GM06990 (cell line): ENCODE data around the gene WIPF1.

Experiments used
- DNase-seq: peaks from one replicate; pipeline ENCODE4 v3.0.0-alpha.2; 2011; ENCODE audit not compliant: insufficient read length; ENCODE audit errors: extremely low read depth
- H3K27me3 ChIP-seq: replicated peaks from 2 replicates; pipeline ENCODE4 v1.6.0; 2011; ENCODE audit warnings: low read length; ENCODE audit not compliant: control insufficient read depth, insufficient read depth
- H3K36me3 ChIP-seq: 2 replicates; pipeline ENCODE4 v1.5.1; 2011; ENCODE audit warnings: low read length; ENCODE audit not compliant: control insufficient read depth, insufficient read depth
- H3K4me3 ChIP-seq: replicated peaks from 2 replicates; pipeline ENCODE4 v1.5.1; 2011; ENCODE audit warnings: low read depth, mild to moderate bottlenecking, control low read depth, low read length
- TF ChIP-seq, protein P1 (sequence below): IDR thresholded peaks from 2 replicates; pipeline ENCODE4 v1.5.1; 2011; ENCODE audit warnings: low read length, control low read depth, mild to moderate bottlenecking, inconsistent platforms; ENCODE audit not compliant: insufficient read depth, poor library complexity, severe bottlenecking

The WIPF1 gene

DNA sequence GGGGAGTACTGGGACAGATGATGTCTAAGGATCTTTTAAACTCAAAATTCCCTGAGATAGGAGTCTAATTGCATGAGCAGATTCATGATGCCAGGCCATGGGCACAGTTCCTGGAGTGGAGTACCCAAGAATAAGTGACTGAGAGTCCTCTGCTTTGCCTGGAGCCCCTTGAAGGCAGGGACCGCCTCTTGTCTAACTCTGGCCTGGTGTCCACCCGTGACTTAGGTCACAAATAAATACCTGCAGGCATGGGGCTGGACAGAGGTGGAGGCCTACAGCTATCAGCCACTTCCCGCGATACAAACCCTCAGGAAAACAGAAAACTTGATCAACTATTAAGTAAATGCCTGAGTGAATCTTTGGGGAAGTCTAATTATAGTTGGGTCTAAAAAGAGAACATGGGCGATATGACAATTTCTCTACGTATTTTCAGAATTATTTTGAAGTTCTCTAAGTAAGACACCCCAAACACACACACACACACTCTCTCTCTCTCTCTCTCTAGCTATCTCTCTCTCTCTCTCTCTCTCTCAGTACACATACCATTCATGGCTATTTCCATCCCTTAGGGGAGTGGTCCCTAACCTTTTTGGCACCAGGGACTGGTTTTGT lies 1.8 kb upstream of the WIPF1 start:
- Histone ChIP-seq H3K36me3 (peaks cover 1% of the 10 kb centered on the region), H3K27me3 (no peaks in the 10 kb centered on the region), H3K4me3 (no peak overlapping the region)
- TF ChIP-seq, protein P1, sequence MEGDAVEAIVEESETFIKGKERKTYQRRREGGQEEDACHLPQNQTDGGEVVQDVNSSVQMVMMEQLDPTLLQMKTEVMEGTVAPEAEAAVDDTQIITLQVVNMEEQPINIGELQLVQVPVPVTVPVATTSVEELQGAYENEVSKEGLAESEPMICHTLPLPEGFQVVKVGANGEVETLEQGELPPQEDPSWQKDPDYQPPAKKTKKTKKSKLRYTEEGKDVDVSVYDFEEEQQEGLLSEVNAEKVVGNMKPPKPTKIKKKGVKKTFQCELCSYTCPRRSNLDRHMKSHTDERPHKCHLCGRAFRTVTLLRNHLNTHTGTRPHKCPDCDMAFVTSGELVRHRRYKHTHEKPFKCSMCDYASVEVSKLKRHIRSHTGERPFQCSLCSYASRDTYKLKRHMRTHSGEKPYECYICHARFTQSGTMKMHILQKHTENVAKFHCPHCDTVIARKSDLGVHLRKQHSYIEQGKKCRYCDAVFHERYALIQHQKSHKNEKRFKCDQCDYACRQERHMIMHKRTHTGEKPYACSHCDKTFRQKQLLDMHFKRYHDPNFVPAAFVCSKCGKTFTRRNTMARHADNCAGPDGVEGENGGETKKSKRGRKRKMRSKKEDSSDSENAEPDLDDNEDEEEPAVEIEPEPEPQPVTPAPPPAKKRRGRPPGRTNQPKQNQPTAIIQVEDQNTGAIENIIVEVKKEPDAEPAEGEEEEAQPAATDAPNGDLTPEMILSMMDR = no peak
- DNase-seq = no peak

DNA sequence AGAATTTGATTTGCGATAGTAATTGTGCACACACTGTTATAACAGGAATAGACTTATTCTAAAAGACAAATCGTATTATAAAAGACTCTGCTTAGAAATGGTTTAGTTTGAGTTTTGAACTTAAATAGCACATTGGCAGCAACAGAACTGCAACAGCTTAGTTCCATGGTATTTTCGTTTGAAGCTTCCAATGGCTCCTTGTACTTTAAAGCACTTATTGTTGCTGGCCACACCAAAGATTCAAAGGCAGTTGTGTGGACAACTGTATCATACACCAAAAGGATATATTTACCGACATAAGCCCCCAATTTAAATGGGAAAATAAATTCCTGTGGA lies 627 bp downstream of the WIPF1 start:
- TF ChIP-seq, protein P1 = no peak
- Histone ChIP-seq H3K36me3 (peaks cover 1% of the 10 kb centered on the region), H3K4me3 (peak overlapping the region; percentile 82), H3K27me3 (no peaks in the 10 kb centered on the region)
- DNase-seq = no peak

DNA sequence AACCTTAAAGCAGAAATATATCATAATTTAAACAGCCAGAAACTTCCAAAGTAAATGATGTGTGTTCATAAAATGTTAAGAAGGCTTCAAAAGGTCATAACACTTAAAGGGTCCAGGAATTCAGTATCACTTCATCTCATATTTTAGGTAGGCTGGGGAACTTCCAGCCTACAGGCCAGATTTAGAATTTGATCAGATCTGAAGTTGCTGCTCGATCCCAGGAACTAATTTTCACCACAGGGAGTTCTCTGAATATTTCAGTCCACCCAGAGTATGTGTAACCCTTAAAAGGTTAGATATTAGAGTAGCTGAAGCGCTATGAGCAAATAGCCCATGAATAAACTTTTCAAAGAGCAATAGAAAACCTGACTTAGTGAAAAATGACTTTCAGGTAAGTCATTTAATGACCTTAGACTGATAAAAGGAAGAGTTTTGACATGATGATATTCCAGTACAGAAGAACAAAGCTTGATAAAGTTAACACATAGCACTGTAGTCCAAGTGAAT lies 1.7 kb downstream of the WIPF1 start:
- 0 out of 2 replicates have a peak, but pooled peaks cover 2% of the 10 kb centered on the region for H3K36me3 ChIP-seq
- TF ChIP-seq, protein P1 = no peak
- peak overlapping the region; percentile 82 for H3K4me3 ChIP-seq
- DNase-seq = no peak
- no peaks in the 10 kb centered on the region for H3K27me3 ChIP-seq

DNA sequence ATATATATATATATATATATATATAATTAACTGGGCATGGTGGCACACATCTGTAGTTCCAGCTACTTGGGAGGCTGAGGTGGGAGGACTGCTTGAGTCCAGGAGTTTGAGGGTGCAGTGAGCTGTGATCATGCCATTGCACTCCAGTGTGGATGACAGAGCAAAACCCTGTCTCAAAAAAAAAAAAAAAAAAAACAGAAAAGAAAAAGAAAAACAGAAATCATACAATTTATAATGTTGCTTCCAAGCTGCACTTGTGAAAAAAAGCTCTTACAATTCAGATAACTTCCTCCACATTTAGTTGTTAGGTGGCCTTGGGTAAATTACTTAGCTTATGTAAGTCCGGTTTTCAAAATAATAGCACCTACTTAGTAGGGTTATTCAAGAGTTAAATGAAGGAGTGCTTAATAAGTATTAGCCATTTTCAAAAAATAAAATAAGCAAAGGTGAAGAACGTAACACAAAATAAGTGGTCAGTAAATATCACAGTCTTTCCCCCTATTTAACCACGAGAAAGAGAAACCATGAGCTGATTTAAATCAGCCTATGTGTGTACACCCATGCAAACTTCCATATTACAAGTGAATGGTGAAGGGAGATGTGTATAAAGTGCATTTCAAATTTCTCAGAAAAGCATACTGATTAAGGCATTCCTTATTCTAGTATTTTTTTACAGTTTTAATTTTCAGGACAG lies 2.3 kb downstream of the WIPF1 start:
- H3K36me3 ChIP-seq = peaks cover 5% of the 10 kb centered on the region
- no peaks in the 10 kb centered on the region for H3K27me3 ChIP-seq
- DNase-seq = no peak
- H3K4me3 ChIP-seq = peak overlapping the region; percentile 82
- TF ChIP-seq, protein P1 = no peak

DNA sequence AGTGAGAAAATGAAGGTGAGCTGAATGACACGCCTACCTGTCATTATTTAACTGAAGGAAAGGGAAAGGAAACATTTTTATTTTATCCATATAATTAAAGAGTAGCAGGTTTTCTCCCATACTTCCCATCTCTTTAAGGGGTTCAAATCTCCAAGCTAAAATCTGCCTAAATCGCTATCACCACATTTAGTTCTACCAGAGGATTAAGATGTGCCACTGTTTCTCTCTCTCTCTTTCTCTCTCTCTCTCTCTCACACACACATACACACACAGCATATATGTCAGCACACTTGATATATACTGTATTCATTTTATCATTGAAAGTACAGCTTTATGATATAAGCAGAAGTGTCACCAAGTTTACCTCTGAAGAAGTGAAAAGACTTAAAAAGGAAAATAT lies 3.1 kb downstream of the WIPF1 start:
- DNase-seq = no peak
- H3K4me3 ChIP-seq = peak overlapping the region; percentile 82
- H3K36me3 ChIP-seq = peaks cover 7% of the 10 kb centered on the region
- H3K27me3 ChIP-seq = no peaks in the 10 kb centered on the region
- TF ChIP-seq, protein P1 = no peak
